HG03378 (cell line): Measurements from ENCODE around the gene IFT57.
"Not testable (repeated sequence)": the region's sequence is repeated elsewhere in the genome, so short reads cannot be mapped to it uniquely, and the experiment has no call there.

Experiments used
- ATAC-seq: cut with Tn5 transposase; IDR thresholded peaks from one replicate; pipeline ENCODE4 v1.9.1; 2021; ENCODE audit warnings: mild to moderate bottlenecking, moderate library complexity; ENCODE audit not compliant: unreplicated experiment

The IFT57 gene

DNA sequence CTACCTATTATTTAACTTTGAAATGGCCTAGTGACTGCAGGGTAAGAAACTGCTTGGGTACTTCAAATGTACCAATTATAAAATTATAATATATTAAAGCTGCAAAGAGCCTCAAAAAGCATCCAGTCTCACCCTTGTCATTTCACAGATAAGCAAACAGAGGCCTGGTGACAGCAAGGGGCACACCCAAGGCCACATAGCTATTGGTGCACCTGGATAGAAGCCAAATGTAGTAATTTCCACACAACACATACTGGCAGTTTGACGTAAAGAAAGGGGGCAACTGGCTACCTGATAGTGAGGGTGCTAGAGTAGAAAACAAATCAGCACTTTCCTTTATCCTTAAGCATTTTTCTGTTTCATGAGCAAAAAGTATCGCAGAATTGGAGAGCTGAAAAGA, 51.1 kb downstream of the IFT57 start:
- ATAC-seq: no peak

DNA sequence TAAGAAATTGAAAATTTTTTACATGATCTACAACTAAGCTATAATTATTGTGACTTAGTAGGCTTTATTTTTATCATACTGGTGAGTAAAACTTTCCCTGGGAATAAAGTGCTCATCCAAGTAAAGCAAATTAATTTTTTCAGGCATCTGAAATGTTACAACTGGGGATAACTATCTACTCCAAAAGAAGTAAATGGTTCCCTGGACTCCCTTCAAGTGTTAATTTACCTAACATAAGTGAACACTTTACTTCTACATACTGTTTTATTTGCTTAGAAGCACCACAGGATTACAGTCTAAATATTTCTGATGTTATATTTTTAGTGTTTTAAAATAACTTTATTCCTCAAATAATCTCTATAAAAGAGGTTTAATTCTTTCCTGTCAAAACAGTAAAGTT, 57.8 kb downstream of the IFT57 start:
- ATAC-seq: no peak

DNA sequence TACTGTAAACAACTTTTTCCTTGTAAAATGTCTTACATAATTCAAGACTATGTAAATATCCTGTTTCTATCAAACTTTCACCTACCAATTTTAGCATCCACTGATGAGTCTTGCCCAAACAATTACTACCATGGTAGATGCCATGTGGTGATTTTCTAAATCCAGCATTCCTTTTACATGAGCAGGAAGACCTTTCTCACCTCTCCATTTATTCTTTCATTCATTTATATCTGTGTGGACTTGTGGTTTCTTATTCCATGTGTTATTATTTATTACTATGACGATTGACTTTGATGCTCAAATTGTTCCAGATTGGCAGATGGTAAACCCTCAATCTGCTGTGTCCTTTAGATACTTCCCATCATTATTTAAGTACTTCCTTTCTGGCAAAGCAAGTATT, 62.4 kb downstream of the IFT57 start:
- no peak for ATAC-seq

DNA sequence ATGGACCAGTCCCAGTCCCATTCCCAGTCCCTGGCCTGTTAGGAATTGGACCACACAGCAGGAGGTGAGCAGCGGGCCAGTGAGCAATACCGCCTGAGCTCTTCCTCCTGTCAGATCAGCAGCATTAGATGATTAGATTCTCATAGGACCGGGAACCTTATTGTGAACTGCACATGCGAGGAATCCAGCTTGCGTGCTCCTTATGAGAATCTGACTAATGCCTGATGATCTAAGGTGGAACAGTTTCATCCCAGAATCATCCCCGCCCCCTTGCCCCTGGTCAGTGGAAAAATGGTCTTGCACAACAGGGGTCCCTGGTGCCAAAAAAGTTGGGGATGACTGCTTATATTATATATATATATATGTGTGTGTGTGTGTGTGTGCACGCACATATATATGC, 63.1 kb downstream of the IFT57 start:
- no peak for ATAC-seq

DNA sequence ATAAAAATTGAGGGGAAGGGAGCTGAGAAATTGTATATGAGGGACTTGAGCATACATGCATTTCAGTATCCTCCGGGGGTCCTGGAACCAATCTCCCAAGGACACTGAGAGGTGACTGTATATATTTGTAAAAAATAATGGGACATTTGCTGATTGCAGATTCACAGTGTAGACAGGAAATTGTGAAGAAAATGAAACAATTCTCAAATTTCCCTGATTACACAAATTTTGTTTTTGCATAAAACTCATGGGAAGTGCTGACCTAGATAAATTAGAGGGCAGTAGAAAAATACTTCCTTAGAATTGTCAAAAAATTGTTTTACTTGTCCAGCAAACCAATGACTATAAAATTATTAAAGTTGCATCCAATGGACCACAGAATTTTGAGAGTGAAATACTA, 64.0 kb downstream of the IFT57 start:
- ATAC-seq: no peak

DNA sequence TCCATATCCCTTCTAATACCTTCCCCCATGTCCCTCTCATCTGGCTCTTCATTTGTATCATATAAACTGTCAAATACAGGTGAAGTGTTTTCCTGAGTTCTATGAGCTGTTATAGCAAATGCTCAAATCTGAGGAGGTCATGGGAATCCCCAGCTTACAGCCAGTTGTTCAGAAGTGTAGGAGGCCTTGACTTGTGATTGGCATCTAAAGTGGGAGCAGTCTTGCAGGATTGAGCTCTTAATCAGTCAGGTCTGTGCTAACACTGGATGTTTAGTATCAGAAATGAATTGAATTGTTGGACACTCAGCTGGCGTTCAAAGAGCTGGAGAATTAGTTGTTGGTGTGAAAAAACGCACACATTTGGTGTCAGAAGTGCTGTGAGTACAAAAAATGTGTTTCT, 65.0 kb downstream of the IFT57 start:
- ATAC-seq: no peak

DNA sequence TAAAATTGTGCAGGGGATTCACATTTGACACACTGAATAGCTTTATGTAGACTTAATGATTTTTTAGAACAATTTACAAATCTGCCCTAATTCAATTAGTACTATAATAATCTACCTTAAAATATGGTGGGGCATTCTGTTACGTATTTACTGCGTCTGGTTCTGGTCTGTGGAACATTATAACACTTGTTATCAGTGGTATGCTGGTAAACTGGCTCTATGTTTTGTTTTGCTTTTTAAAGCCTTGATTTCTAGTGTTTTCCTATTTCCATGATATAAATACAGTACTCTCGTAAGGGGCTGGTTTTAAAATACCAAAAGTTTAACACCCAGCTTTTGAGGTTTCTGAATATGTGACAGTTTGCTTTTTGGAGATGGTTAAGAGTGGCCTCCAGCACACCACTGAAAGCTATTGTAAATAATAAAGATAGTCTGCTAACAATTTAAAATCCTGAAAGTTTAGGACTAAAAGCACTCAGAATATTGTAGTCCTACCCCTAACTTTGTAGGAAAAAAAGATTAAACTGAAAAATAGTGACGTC, 65.8 kb downstream of the IFT57 start:
- no peak for ATAC-seq

DNA sequence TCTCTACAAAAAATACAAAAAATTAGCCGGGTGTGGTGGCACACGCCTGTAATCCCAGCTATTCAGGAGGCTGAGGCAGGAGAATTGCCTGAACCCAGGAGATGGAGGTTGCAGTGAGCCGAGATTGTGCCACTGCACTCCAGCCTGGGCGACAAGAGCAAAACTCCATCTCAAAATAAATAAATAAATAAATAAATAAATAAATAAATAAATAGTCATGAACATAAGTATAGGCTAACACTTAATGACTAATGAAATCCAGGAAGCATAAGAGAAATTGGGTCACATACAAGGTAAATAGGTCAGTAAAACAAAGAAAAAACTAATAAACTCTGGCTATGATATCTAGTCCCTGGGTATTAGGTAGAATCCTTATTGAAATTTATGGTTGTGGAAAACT, 66.6 kb downstream of the IFT57 start:
- ATAC-seq: not testable (repeated sequence)

DNA sequence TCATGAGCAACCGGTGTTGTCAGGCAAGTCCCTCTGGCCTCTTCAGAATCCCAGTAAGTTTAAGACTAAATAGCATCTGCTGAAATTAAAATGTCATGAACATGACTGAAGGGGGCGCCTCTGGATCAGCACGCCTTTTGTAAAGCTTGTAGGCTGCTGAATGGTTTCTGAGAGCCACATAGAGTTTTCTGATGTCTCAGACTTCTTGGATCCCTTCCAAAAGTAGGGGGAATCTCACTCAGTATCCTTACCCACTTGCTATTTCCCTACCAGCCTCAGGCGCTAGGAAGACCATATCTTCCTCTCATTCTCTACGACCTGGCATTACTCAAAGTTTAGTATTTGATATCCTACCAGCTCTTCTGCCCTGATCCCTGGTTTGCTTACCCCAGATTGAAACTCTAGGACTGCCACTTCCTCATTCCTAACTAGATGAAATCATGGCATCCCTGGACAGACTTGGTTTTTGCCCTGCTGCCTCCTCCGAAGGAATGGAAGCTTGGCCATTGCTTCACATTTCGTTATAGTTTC, 68.7 kb downstream of the IFT57 start:
- ATAC-seq: peak; percentile 64

DNA sequence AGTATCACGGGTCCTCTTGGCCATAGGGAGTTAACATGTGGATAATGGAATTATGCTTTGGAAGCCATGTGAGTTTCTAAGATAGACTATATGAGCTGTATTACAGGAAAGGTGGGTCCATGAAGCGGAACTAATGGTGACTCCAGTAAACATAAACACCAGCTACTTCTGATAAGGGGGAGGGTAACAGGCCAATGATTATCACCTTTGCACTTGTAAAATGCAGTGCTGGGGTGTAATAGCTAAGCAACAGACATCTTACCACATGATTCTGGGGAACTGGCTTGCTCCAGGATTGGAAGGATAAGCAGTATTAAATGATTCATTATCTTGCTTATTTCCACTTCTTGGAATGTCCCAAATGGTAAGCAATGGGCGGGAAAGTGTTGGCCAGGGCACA, 70.0 kb downstream of the IFT57 start:
- ATAC-seq: no peak

DNA sequence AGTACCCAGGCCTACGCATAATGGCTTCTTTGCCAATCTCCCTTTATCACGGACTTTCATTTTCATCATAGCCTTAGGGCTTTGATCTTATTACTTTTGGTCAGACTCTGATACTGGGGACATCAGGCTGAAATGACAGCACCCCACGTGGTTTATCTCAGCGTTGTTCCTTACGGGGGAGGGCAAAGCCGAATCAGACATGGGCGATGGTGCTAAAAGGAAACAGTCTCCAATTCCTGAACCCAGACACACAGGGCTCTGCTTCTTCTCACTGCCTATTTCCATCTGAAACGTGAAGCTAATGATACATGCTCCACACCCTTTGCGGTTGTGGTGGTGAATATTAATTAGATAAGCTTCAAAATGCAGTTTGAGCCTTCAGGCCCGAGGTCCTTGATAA, 72.0 kb downstream of the IFT57 start:
- no peak for ATAC-seq

DNA sequence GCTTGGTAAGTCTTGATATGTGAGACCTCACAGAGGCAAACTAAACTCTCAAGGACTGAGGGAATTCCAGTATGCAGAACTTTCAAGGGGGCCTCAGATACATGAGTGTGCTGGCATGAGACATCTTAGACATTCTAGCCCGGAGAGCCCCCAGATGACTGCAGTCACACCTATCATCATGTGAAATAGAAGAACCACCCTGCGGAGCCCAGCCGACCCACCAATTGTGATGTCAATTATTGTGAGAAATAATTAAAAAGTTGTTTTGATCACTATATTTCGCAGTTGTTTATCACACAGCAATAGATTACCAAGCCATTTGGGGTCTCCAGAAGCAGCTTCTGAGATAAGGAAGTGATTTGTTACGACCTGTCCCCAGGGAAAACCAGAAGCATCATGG, 76.1 kb downstream of the IFT57 start:
- no peak for ATAC-seq

DNA sequence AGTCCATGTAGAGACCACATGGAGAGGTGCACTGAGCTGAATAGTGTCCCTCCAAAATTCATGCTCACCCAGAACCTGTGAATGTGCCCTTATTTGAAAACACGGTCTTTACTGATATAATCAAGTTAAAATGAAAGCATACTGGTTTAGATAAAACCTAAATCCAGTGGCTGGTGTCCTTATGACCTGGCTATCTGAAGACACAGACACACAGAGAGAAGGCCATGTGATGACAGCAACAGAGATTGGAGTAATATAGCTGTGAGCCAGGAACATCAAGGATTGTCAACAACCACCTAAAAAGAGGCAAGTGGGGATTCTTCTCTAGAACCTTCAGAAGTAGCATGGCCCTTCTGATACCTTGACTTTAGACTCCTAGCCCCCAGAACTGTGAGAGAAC, 76.6 kb downstream of the IFT57 start:
- ATAC-seq: no peak

DNA sequence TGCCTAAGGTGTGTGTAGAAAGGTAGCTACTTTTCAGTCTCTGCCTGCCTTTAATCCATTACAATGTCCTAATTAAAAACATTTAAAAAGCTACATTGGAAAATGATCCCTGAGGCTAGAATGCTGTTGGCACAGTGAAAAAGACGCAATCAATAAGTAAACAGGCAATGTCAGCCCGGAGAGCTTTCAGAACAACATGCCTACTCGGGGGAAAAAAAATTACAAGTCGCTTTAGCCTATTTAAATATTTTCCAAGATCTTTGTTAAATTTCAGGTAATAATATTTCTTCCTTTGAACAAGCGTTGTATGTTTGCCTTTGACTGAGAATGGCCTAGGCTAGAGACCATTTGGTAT, 84.8 kb downstream of the IFT57 start:
- no peak for ATAC-seq

DNA sequence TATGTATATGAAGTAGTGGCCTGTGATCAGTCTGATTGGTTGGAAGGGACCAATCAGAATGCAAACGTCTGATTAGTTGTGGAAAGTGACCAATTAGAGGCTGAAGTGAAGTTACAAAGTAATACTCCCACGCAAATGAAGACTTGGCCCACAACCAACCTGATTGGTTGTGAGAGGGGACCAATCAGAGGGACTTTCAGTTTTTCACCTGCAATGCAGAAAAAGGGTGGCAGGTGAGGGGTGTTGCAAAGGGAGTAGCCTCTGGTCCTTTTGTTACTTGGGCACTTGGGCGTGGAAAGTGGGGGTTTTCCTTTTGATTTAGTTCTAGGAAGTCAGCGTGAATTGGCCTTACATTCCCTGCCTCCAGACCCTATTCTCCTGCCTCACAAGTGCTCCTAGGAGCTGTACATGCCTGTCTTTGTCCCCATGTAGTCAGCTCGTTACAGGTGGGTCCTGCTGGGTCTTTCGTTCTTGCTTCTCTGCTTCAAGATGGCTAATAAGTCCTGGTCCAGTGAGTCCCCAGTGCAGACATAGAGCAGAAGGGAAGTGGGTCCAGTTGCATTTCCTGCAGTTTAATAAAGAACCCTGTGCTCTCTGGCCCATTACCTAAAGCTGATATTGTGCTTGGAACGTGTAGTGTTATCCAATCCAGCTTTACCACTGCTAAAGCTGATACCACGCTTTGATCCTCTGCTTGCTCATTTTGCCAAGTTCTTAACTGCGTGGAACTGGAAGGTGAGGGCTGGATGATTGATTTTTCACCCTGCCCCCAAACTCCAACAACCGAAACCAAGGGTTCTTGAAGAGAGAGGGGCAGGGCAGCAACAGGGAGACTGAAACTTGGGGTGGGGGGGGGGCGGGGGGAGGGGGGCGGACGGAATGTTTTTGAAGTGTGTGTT, 85.4 kb downstream of the IFT57 start:
- no peak for ATAC-seq

DNA sequence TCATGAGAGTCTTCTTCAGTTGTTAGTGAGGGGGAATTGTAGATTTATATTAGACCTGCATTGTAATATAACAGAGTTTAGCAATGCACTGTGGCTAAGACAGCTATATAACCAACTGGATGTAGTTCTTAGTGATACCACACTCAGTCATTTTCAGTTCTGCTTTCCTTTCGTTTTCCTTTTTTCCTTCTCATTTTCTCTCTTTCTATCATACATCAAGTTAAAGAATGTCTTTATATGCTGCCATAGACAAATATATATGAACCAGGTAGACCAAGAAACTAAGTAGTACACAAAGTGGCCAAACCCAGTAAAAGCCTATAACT, 87.7 kb downstream of the IFT57 start:
- peak; percentile 45 for ATAC-seq

DNA sequence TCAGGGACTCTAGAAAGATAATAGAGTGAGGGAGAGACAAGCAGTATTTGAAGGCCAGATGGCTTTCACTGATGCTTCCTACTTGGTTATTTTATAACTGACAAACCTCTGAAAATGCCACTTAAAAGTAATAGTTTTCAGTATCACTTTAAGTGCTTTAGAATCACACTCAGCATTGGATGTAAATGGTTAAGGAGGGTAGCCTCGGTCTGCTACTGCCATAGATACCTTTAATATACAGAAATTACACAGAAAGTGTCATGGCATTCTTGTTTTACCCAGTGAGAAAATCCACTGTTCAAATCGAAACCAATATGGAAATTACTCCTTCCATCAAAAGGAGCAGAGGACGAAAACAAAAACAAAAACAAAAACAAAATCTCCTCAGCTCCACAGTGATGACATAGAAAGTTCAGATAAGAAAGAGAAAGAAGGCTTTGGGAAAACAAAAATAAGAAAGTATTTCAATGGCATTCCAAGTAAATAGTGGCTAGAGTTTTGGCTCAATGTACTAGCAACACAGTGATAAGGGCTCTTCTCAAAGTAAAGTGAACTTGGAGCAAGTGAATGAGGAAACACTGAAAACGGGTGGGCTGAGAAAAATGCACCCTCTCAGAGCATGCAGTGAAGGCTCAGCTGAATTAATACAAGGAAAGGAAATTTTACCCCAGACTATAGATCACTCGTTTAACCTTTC, 88.2 kb downstream of the IFT57 start:
- ATAC-seq: peak; percentile 37

DNA sequence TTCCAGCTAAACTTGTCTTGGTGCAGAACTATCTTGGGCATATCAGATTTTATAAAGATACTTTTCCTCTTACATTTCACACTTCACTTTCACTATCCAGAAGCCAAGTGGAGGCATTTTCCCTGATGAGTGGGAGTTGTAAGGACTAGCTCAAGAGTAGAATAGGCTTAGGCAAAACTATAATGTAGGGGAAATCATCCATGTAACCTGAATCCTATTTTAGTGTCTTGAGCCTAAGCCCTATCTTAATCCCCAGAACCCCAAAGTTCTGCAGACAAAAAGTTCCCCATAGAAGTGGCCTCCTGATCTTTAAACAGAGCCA, 89.2 kb downstream of the IFT57 start:
- ATAC-seq: no peak

DNA sequence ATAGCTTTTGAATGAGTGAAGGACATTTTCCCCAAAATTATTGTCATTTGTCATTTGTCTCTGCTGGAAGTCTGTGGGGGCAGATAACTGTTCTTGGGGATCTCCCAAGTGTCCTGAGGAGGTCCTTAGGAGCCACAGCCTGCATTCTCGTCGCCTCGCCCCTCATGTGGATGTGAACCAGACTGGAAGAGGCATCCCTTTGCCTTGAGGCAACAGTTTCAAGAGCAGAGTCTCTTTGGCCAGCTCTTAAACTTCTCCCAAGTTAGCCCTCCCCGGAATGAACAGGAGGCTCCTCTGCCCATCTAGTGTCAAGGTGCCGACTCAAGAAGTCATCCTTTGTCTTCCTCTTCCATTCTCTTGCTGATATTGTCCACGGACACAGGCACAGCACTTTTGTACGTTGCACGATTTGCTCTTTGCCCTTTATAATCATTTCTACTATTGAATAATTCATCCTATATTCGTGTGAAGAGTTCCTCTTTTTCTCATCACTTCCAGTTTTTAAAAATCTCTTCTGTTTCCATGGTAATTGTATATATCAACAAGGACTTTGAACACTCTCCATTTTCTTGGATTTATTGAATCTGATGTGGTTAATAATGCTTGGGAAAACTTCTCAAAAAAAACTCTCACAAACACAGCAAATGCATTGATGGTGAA, 90.6 kb downstream of the IFT57 start:
- no peak for ATAC-seq

DNA sequence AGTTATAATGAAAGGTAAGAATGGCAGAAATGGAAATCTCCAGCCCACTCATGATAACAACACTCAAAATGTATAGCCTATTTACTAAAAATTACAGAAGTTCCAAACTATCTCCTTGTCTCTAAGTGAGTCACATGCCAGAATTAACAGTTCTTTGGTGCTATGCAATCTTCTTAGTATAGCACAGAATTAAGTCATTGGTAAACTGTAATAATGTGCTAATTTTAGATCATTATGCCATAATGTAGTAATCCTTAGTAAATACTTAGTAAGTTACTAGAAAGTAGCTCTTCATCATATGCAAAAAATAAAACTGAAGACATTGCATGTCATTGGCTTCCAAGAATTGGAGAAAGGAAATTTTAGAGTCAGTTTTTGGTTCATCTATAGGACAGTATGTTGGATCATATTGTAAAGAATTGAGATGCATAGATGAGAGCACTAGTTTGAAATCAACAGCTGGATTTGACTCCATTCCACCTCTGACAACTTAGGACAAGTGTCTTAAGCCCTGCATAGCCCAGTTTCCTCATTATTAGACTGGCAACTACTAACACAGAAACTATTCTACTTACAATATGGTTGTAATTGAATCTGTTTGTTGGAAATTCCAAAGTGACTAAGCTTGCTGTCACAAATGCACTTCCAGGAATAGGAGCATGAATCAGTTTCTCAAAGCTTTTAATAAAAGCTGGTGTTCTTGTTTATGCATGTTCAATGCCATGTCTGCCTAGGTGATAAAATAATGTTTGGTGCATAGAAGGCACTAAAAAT, 91.3 kb downstream of the IFT57 start:
- no peak for ATAC-seq

DNA sequence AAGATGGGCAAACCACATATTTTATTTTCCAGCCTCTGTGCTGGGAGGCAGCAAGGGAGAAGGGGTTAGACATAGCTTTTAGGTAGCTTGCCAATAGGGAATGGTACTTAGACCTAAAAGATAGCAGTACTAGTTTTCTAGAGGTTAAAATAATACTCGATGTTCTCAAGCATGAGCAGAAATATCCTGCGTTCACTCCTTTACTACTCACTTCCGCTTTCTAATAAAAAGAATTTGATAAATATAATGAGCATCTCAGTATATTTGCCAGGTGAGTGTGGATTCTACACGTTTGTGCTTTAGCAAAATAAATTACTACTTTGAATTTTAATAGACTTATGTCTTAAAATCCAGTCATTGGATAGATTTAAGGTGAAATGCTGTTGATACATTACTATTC, 92.0 kb downstream of the IFT57 start:
- ATAC-seq: no peak
